T47D (cell line): ENCODE data around the gene DLX4.

Experiments used
- DNase-seq, 2 experiments: peaks; one replicate each; pipeline versions ENCODE4 v3.0.0 to v3.0.0-alpha.2; 2011 to 2012; ENCODE audit warnings: low read depth in 1 of 2, low spot score in 1 of 2
- JUND ChIP-seq: IDR thresholded peaks from 2 replicates; pipeline ENCODE4 v1.6.1; 2012; ENCODE audit warnings: low read depth
- in situ Hi-C: cut with HindIII; loops from 2 replicates; pipeline ENCODE4 v1.10.0; 2016; ENCODE audit warnings: low sequenced_read_pairs, low pct_unique_long_range_greater_than_20kb

Gene DLX4

DNA sequence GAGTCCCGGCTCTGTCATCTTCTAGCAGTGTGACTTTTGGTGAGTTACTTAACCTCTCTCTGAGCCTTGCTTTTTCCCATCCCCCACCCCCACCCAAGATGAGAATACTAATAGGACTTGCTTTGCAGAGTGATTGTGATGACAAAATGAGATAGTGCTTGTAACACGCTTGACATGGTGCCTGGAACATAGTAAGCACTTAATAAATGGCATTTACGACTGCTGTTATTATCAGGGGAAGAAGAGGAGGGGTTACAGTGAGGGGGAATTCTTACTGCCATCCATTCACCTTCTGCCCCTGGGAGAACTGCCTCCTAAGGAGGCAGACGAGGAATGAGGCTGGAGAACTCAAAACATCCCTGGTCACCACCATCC, 7.8 kb downstream of the DLX4 start:
- in situ Hi-C loops: no loop called here
- TF ChIP-seq JUND: no peak
- DNase-seq: no peak

DNA sequence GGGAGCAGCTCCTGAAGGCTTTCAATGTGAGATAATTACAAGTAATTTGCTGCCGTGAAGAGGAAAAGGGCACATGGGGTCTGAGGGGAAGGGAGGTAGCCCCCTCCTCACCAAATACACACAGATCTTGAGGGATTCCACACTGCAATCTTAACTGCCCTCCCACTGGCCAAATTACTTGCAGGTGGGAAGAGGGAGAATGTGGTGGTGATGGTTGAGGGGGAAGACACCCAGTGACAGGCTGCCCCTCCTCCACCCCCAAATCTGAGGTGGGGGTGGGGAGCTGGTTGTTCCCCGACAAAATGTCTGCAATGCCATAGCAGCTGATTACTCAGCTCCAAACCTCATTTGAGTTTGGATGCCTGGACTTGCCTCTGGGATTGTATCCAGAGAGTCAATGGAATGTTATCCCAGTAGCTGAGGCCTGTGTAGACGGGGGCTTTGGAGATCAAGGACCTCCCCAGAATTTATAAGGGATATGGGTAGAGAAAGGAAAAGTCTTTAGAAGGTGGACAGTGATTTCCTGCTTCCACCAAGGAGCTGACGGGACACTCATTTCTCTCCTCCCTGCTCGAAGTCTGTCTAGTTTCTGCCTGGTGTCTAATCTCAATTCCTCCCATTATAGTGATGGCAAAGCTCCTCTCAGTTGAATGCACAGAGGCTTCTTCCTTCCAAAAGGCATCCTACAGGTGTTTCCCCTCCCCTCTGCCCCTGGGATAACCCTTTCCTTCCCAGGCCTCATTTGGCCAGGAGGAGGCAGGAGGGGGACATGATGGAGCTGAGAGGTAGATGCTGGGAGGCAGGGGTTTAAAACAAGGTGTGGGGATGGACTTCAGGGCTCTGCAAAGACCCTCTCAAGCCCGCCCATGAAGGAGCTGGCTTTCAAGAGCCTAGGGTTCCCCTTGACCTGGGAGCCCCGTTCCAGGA, 8.7 kb downstream of the DLX4 start:
- in situ Hi-C loops: no loop called here
- DNase-seq: no peak
- TF ChIP-seq JUND: no peak

DNA sequence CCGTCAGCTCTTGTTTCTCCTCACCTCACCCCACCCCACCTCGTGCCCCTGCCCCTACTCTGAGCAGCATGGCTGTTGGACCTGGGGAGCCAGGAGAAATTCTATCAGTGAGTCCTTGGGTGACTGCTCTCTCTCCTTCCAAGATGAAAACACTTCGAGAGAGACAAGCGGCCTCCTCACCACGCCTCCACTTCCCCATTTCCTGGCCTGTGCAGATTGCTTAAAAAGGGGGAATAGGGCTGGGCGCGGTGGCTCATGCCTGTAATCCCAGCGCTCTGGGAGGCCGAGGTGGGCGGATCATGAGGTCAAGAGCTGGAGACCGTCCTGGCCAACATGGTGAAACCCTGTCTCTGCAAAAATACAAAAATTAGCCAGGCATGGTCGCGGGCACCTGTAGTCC, 9.5 kb downstream of the DLX4 start:
- in situ Hi-C loops: no loop called here
- no peak for TF ChIP-seq JUND
- no peak for DNase-seq

DNA sequence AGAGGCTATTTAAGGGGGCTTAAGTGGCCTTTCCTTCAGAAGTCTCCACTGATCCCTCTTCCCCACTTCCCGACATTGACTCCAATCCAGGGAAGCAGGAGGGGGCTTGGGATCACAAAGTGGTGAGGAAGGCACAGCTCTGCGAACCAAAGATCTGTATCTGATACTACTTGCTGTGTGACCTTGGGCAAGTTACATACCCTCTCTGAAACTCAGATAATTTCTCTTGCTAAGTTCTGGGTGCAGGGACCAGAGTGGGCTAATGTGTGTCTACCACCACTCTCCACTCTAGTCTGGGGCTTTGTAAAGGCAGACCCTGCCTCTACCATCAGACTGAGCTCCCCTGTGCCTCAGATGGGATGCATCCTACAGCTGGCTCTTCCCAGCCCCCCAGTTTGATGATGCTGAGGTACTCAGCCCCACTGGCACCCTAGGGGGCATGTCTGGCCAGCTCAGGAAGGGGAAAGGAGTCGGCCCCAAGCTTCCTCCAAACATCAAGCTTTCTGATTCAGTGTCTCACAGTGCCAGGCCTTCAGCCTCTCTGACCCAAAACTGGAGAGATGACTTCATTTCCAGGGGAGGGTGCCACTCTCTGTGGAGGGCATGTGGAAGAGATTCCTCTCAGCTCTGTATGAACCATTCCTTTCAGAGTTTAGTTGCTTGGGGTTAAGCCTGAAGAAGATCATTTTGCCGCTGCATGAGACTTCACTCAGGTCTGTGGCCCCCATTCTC, 10.9 kb downstream of the DLX4 start:
- no peak for TF ChIP-seq JUND
- no peak for DNase-seq
- in situ Hi-C loops: no loop called here

DNA sequence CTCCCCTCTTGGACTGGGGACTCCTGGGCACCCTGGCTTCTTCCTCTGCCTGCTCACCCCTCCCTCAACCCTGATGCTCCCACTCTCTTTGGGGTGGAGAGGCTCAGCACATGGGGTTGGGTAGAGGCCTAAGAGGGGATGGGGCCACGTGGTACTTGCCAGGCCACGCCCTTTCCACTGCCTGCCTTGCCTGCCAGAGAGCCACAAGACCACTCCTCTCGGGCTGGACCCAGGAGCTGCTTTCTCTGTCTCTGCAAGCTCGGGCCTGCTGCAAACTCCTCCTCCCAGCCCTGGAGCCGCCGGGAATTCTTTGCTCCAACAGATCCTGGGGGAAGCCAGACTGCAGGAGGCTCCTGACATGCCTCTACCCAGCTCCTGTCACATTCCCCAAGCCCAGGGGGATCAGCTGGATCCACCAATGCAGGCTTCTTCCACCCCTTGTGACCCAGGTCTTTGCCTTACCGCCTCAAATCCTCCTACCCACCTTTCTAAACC, 11.8 kb downstream of the DLX4 start:
- in situ Hi-C loops: no loop called here
- DNase-seq: no peak
- TF ChIP-seq JUND: no peak

DNA sequence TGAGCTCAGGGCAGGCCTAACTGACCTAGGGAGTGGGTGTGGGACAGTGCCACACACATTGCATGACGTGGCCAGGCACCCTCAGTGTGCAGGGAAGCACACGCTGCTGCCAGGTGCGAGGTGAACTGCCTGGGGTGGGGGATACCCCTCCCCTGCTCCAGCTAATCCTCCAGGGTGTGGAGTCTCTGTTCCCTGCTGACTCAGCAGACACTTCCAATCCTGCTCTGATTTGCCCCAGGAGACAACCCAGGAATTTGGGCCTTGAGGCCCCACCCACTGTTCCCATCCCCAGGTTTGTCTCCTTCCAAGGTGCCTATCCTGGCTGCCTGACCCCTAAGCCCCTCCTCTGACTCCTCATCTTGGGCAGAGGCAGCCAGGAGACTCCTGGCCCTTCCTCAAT, 15.3 kb downstream of the DLX4 start:
- no peak for DNase-seq
- no peak for TF ChIP-seq JUND
- in situ Hi-C loops: no loop called here

DNA sequence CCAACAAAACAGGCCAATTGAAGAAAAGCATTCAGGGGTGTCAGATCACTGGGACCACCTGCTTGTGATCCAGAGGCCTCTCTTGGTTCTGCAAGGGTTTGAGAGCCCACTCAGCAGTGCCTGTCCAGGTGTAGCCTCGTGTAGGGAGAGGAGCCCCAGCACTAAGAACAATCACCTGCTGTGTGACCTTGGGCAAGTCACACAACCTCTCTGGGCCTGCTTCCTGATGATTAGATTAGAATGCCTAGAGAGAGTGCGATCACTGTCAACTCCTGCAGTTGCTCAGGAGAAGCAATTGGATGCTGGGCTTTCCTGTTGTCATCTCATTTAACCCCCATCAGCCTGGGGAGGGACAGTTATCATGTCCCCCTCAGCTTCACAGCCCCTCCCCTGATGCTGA, 15.8 kb downstream of the DLX4 start:
- no peak for TF ChIP-seq JUND
- DNase-seq: no peak
- in situ Hi-C loops: no loop called here

DNA sequence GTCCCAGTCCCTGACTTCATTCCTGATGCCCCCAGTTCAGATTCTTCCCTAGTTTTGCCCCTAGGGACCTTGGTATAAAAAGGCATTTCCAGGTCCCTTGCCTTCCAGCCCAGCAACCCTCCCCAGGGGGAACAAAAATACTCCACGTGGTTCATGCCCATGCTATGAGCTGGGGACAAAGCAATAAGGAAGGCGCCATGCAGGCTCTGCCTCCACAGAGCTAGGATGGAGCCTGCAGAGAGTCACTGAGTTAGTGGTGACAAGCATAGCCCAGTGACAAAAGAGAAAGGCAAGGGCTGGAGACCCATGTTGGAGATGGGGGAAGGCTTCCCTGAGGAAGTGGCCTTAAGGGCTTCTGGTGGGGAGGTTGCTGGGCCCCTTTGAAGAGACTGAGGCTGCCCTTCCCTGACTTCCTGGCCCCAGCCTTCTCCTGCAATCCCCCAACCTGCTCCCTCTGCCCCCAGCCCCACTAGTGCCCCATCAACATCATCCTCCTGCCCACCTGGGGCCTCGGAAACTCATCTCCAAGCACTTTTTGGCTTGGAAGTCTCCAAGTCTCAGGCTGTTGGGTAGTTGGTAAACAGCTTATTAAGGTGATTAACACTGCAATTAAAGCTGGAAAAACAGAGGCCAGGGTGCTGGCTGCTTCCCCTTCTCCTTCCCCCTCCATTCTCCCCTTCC, 16.5 kb downstream of the DLX4 start:
- in situ Hi-C loops: no loop called here
- DNase-seq: no peak
- no peak for TF ChIP-seq JUND

DNA sequence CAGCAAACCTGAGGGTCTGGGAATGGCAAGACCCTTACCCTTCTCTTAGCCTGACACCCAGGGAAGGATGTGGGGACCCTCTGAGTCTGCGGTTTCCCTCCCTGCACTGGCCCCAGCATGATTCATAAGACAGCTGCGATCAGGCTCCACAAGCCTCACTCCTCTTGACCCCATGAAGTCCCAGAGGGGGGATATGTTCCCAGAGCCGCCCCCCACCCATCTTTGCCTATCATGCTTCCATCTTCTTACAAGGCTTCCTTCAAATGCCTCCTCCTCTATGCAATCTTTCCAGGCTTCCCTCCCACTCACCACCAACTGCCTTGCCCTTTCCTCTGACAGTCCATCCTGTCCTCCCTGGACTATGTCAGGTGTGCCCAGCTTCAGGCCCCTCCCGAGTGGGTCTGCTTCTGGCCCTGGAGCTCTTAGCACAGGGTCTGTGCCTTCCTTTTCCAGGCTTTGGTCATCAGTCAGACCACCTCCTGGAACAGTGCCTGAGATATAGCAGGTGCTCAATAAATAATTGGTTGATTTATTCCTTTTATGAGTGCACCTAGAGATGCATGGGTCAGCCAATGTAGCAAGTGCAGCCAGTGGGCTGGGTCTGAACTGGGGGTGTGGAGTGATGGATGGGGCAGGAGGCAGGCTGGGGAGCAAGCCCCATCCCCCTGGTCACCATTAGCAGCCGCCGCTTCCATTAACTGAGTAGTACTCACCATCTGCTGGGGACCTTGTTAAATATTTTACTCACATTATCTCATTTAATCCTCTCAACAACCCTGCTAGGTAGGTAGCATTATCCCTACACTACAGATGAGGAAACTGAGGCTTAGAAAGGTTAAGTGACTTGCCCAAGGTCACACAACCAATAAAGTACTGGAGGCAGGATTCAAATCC, 17.7 kb downstream of the DLX4 start:
- TF ChIP-seq JUND: no peak
- in situ Hi-C loops: no loop called here
- DNase-seq: no peak

DNA sequence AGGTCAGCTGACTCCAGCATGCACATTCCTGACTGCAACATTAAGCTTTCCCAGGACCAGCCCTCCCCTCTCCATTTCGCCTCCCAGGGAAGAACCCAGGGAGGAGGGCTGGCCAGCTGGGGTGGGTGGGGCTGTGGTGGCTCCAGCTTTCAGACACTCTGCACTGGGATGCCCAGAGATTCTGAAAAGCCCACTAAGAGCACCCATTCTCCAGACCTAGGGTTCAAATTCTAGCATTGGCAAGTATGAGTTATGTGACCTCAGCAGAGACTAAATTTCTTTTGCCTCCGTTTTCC, 18.2 kb downstream of the DLX4 start:
- TF ChIP-seq JUND: no peak
- no peak for DNase-seq
- in situ Hi-C loops: no loop called here

DNA sequence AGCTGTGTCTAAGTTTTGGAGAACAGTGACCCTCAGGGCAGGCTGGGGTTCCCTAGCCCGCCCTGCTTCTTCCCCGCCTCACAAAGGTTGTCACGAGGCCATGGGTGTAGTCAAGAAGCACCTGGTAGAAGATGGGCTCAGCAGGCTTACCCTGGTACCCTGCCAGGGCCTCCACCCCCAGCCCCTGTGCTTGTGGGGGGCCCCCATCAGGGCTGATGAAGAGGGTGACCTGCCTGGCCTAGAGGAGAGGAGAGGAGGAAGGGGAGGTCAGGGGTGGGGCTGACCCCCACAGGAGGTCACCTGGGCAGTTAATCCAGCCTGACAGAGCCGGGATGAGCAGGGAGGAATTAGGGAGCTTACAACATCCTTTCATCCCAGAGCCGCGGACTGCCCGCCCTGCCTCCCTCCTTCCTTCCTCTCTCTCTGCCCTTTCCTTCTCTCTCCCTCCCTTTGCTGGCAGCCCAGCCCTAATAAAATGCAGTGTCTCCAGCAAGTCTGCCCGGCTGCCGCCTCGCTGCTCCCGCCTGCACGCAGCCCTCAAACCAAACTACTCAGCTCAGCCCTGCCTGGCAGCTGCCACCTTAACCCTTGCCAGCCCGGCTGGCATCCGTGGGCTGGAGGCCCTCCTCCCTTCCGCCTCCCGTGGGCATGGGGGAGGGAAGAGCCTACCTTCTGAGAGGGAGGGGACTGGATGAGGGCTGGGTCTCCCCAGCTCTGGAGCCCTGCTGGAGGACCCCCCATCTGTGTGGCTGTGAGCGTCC, 18.9 kb downstream of the DLX4 start:
- TF ChIP-seq JUND: no peak
- DNase-seq: peak; percentile 70 to 83
- in situ Hi-C loops: no loop called here
